ENCODE results near the gene ROS1.

DNA sequence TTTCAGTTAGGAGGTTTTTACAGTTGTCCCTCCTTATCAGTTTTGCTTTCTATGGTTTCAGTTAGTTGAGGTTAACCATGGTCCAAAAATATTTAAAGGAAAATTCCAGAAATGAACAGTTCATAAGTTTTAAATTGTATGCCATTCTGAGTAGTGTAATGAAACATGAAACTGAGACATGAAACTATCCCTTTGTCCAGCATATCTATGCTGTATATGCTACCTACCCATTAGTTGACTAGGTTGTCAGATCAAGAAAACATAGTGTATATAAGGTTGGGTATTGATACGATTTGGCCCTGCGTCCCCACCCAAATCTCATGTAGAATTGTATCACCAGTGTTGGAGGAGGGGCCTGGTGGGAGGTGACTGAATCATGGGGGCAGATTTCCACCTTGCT lies 121.3 kb downstream of the ROS1 start:
- TF ChIP-seq, protein P1, sequence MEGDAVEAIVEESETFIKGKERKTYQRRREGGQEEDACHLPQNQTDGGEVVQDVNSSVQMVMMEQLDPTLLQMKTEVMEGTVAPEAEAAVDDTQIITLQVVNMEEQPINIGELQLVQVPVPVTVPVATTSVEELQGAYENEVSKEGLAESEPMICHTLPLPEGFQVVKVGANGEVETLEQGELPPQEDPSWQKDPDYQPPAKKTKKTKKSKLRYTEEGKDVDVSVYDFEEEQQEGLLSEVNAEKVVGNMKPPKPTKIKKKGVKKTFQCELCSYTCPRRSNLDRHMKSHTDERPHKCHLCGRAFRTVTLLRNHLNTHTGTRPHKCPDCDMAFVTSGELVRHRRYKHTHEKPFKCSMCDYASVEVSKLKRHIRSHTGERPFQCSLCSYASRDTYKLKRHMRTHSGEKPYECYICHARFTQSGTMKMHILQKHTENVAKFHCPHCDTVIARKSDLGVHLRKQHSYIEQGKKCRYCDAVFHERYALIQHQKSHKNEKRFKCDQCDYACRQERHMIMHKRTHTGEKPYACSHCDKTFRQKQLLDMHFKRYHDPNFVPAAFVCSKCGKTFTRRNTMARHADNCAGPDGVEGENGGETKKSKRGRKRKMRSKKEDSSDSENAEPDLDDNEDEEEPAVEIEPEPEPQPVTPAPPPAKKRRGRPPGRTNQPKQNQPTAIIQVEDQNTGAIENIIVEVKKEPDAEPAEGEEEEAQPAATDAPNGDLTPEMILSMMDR (IDR thresholded peaks at IDR 0.05 in 2 of 3, conservative IDR thresholded peaks at IDR 0.05 in 1 of 3; ENCODE audit: control insufficient read depth in 2 of 3, extremely low read depth in 1 of 3, insufficient read depth in 1 of 3, low read depth in 3 of 3, low read length in 3 of 3), result no peak
- TF ChIP-seq JUND (IDR thresholded peaks at IDR 0.05; ENCODE audit: low read depth, low read length), result no peak
- no peak for TF ChIP-seq POLR2AphosphoS5 (IDR thresholded peaks at IDR 0.05; ENCODE audit: low read length)
- TF ChIP-seq, protein P2, sequence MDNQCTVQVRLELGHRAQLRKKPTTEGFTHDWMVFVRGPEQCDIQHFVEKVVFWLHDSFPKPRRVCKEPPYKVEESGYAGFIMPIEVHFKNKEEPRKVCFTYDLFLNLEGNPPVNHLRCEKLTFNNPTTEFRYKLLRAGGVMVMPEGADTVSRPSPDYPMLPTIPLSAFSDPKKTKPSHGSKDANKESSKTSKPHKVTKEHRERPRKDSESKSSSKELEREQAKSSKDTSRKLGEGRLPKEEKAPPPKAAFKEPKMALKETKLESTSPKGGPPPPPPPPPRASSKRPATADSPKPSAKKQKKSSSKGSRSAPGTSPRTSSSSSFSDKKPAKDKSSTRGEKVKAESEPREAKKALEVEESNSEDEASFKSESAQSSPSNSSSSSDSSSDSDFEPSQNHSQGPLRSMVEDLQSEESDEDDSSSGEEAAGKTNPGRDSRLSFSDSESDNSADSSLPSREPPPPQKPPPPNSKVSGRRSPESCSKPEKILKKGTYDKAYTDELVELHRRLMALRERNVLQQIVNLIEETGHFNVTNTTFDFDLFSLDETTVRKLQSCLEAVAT (IDR thresholded peaks at IDR 0.05), result no peak
- TF ChIP-seq, protein P3, sequence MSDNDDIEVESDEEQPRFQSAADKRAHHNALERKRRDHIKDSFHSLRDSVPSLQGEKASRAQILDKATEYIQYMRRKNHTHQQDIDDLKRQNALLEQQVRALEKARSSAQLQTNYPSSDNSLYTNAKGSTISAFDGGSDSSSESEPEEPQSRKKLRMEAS (IDR thresholded peaks at IDR 0.05; ENCODE audit: low read depth, low read length), result no peak
- no peak for TF ChIP-seq LARP7 (IDR thresholded peaks at IDR 0.05)
- TF ChIP-seq NRF1 (conservative IDR thresholded peaks at IDR 0.05; ENCODE audit: low read depth, low read length), result no peak
- no peak for TF ChIP-seq CREM (IDR thresholded peaks at IDR 0.05; ENCODE audit: low read depth)
- no peak for TF ChIP-seq MTA3 (IDR thresholded peaks at IDR 0.05; ENCODE audit: borderline replicate concordance, low read length)
- no peak for TF ChIP-seq RFX5 (IDR thresholded peaks at IDR 0.05; ENCODE audit: low read depth, low read length)
- no peak for TF ChIP-seq EP300 (IDR thresholded peaks at IDR 0.05; ENCODE audit: borderline replicate concordance in 1 of 2, control insufficient read depth in 1 of 2, low read depth in 2 of 2, low read length in 2 of 2)
- TF ChIP-seq, protein P4, sequence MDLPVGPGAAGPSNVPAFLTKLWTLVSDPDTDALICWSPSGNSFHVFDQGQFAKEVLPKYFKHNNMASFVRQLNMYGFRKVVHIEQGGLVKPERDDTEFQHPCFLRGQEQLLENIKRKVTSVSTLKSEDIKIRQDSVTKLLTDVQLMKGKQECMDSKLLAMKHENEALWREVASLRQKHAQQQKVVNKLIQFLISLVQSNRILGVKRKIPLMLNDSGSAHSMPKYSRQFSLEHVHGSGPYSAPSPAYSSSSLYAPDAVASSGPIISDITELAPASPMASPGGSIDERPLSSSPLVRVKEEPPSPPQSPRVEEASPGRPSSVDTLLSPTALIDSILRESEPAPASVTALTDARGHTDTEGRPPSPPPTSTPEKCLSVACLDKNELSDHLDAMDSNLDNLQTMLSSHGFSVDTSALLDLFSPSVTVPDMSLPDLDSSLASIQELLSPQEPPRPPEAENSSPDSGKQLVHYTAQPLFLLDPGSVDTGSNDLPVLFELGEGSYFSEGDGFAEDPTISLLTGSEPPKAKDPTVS (IDR thresholded peaks at IDR 0.05; ENCODE audit: low read depth, low read length), result no peak
- no peak for TF ChIP-seq CREB1 (IDR thresholded peaks at IDR 0.05; ENCODE audit: low read depth)

Data from GM12878 (cell line).